Measurements from ENCODE around the gene NEK5.
A peak's percentile ranks its signal among the peaks of the same experiment; 100 is the strongest.

The NEK5 gene

DNA sequence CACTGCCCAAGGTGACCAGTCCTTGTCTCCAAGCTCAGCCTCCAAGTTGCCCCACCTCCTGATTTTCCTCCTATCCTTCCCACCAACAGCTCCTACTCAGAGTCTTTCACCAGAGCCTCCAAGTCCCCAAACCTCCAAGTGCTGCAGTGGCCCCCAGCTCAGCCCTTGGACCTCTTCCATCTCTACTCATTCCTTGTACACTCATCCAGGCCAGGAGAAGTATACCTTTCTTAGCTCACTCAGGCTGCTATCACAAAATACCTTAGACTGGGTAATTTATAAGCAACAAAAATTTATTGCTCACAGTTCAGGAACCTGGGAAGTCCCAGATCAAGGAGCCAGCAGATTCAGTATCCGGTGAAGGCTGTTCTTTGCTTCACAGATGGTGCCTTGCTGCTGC is 129.0 kb downstream of the NEK5 start:
- no peak for DNase-seq (ENCODE audit: low read depth in 1 of 2, low spot score in 1 of 2)
- no peak for TF ChIP-seq JUND (IDR thresholded peaks at IDR 0.05; ENCODE audit: low read depth)
- in situ Hi-C loops (cut with HindIII; ENCODE audit: low pct_unique_long_range_greater_than_20kb, low sequenced_read_pairs), result no loop called here

DNA sequence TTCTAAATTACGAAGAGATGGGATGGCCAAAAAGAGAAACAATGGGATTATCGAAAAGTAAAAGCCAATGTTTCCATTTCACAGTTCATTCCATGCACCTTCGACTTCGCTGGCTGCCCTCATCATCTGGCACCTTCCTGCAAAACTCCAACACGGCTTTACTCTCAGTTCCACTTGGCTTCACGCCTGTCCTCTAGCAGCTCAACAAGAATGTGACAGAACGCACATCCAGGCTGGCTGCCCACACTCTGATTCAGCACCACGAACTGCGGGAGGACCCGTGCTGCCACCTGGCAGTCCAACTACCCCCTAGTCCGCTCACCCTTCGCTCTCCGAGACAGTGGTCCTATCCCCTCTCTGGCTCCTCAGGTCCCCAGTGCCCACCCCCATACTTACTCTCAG is 129.4 kb downstream of the NEK5 start:
- in situ Hi-C loops (cut with HindIII; ENCODE audit: low pct_unique_long_range_greater_than_20kb, low sequenced_read_pairs), result no loop called here
- no peak for TF ChIP-seq JUND (IDR thresholded peaks at IDR 0.05; ENCODE audit: low read depth)
- DNase-seq (ENCODE audit: low read depth in 1 of 2, low spot score in 1 of 2), result peak in 1 of 2 experiments; percentile 67

DNA sequence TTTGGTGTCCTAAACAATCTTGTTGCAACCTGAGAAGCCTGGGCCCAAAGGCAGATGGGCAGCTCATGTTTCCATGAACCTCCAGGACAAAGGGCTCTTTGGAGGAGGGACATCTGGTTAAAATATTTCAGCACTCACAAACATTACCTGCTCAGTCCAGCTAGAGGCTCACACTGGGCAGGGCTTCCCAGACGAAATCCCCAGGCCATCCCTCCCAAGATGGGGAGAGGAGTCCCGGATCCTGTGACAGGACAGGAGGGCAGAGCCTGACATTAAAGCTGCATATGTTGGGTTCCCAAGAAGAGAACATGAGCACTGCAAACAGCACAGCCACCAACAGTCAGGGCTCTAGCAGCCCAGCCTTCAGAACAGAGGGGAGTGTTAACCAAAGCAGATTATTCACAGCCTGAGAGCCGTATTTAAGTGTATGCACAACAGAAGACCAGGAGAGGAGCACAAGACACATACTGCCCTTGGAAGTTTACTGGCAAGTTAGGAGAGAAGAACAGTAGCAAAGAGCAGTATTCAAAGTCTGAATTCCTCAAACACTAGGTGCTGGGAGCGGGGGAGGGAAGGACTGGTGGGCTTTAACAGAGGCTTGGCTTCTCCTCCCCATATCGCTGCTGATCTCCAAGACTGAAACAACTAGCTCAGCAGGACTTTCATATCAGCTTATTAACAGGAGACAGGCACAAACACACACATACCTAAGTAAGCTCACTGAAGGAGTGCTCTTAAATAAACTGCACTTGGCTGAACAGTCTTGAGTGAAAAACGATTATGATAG is 130.0 kb downstream of the NEK5 start:
- peak in 1 of 2 experiments; percentile 81 for DNase-seq (ENCODE audit: low read depth in 1 of 2, low spot score in 1 of 2)
- in situ Hi-C loops (cut with HindIII; ENCODE audit: low pct_unique_long_range_greater_than_20kb, low sequenced_read_pairs), result no loop called here
- no peak for TF ChIP-seq JUND (IDR thresholded peaks at IDR 0.05; ENCODE audit: low read depth)

DNA sequence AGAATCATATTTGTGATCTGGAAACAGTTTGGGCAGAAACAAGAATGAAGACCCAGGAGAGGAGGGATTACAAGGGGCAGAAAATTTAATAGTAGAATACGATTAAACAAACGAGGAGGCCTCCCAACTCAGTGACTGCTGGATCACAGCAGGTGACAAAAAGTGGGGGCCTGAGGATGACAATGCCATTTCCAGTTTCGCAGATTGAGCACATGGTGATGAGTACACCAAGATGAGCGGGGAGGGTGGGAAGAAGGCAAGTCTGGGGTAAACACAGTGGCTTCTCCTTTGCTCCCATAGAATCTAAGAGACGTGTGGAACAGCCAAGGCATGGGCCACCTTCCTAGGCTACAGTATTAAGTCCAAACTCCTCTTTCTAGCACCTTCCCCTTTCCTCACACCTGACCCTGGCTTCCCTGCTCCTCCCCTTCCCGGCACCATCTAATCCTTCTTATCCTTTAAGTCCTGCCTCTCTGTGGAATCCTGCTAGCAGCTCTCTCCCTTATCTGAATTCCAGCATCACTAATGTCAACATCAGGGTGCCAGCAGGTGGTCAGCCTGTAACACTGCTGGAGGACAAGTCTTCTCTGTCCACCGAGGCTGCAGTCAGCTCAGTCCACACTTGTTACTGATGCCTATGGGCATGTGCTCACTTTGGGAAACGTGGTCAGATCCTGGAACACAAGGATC is 131.1 kb downstream of the NEK5 start:
- DNase-seq (ENCODE audit: low read depth in 1 of 2, low spot score in 1 of 2), result peak in 1 of 2 experiments; percentile 76
- no peak for TF ChIP-seq JUND (IDR thresholded peaks at IDR 0.05; ENCODE audit: low read depth)
- in situ Hi-C loops (cut with HindIII; ENCODE audit: low pct_unique_long_range_greater_than_20kb, low sequenced_read_pairs), result no loop called here

DNA sequence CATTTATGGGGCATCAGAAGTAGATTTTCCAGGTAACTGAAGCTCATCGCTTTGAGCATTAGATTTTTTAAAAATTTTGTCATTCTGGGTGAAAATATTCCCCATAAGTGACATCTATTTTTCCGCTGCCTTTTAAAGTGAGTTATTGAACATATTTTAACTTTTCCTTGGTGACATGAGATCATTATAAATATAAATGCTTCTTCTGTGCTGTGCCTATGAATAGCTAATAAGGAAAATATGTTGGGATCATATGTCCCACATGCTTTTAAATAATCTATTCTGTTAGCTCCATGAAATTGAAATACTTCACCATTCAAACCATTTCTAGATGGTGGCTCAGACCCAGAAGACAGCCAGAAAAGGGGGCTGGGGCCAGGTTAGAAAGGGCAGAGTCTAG is 131.7 kb downstream of the NEK5 start:
- DNase-seq (ENCODE audit: low read depth in 1 of 2, low spot score in 1 of 2), result no peak
- in situ Hi-C loops (cut with HindIII; ENCODE audit: low pct_unique_long_range_greater_than_20kb, low sequenced_read_pairs), result no loop called here
- TF ChIP-seq JUND (IDR thresholded peaks at IDR 0.05; ENCODE audit: low read depth), result no peak

DNA sequence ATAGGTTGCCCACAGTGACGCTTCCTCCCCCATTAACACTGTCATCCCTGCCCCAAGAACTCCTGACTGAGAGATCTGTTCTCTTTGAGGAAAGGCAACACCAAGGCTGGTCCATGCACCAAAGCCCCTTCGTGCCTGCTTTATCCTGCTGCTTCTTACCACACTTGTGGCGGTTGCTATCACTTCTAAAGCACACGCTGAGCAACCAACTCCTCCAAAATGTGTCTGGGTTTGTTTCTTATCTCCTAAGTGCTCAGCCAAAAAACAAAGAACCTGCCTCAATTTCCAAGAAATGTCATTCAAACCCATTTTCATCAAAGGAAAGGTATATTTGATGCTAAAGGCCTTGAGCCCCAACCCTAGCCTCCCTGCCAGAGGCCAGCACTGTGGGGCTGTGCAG is 132.2 kb downstream of the NEK5 start:
- TF ChIP-seq JUND (IDR thresholded peaks at IDR 0.05; ENCODE audit: low read depth), result no peak
- in situ Hi-C loops (cut with HindIII; ENCODE audit: low pct_unique_long_range_greater_than_20kb, low sequenced_read_pairs), result no loop called here

DNA sequence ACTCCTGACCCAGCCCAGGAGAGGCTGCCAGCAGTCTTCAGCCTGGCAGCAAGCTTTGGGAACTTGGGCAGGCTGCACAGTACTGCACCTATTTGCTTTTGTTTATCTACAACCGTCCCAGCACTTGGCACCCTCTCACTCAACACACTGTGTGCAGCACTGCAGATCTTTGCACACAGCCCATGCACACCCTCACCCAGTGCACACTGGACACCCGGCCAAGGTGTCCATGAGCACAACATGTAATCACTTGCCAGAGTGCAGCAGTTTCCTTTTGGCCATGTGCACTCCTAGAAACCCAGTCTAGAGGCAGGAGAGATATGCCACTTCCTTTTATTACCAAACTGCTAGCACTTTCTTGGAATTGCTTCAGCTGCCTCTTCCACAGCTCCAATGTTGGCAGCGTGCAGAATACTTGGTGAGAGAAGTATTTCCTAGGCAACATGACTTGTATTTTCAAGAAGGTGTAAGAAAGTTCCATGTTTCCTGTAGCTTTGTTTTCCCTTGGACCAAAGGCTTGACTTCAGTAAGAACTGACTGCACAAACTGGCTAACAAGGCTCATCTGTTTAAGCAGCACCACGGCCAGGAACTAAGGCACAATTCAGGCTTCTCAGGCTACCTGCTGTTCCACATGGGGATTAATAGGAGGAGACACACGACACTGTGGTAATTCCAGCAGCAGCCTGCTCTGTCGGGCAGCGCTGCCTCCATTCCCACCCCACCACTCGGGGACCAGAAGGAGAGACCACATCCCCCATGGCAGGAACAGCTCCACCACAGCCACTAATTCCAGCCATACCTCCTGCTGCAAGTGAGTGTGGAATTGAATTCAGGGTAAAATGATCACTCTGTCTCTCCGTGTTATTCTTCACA is 133.0 kb downstream of the NEK5 start:
- peak in 1 of 2 experiments; percentile 71 for DNase-seq (ENCODE audit: low read depth in 1 of 2, low spot score in 1 of 2)
- in situ Hi-C loops (cut with HindIII; ENCODE audit: low pct_unique_long_range_greater_than_20kb, low sequenced_read_pairs), result no loop called here
- no peak for TF ChIP-seq JUND (IDR thresholded peaks at IDR 0.05; ENCODE audit: low read depth)

More for the DNA sequence above, 132.2 kb downstream of the NEK5 start:
- no peak for DNase-seq (ENCODE audit: low read depth in 1 of 2, low spot score in 1 of 2)

DNA sequence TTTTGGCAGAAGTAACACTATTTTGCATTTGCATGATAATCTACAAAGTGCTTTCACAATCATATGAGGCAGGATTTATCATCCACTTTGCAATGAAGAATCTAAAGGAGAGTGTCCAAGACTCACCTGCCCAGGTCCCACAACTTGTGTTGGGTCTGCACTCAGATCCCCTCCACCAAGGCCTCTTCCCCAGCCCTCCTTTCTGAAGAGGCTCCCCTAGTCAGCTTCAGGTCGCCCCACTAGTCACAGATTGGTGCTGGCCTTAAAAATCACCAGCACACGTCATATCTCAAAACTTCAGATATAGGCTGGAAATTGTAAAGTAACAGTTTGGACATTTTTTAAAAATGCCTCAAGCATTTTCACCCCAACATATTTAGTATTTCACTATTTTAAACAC is 135.2 kb downstream of the NEK5 start:
- no peak for TF ChIP-seq JUND (IDR thresholded peaks at IDR 0.05; ENCODE audit: low read depth)
- in situ Hi-C loops (cut with HindIII; ENCODE audit: low pct_unique_long_range_greater_than_20kb, low sequenced_read_pairs), result no loop called here
- no peak for DNase-seq (ENCODE audit: low read depth in 1 of 2, low spot score in 1 of 2)

DNA sequence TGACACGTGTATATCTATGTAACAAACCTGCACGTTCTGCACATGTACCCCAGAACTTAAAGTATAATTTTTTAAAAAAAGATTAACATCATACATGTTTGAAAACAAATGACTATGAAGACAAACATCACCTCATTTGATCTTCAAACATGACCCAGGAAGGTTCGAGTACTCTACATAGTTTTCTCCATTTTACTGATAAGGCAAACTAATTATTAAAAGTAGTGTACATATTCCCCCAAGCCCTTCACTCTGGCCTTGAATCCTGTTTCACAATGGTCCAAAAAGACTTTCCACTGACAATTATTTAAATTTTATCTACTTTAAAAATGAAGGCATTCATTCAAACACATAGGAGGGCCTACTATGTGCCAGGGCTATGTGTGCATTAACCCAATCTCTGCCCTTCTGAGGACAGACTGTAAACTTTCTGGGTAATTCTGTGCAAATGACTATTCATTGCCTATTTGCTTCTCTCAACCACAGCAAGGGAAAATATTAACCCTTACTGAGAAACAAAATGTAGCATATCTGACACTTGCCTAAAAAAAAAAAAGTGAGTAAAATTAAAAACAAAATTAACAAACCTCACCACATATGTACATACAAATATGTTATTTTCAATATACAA is 139.8 kb downstream of the NEK5 start:
- in situ Hi-C loops (cut with HindIII; ENCODE audit: low pct_unique_long_range_greater_than_20kb, low sequenced_read_pairs), result no loop called here
- DNase-seq (ENCODE audit: low read depth in 1 of 2, low spot score in 1 of 2), result no peak
- no peak for TF ChIP-seq JUND (IDR thresholded peaks at IDR 0.05; ENCODE audit: low read depth)
